22Rv1 (cell line): ENCODE results near the gene MYMX.

ENCODE experiments used
- H3K27ac ChIP-seq: fragments of 450-650 bp; 2 replicates; pipeline ENCODE4 v1.5.1; 2017
- ZFX ChIP-seq: fragments of 450-650 bp; IDR thresholded peaks from 2 replicates; pipeline ENCODE4 v1.6.1; 2017; ENCODE audit warnings: antibody characterized with exemption, borderline replicate concordance
- TF ChIP-seq, protein P1 (sequence below): fragments of 450-650 bp; IDR thresholded peaks from 2 replicates; pipeline ENCODE4 v1.5.1; 2017; ENCODE audit warnings: mild to moderate bottlenecking

Gene MYMX

DNA sequence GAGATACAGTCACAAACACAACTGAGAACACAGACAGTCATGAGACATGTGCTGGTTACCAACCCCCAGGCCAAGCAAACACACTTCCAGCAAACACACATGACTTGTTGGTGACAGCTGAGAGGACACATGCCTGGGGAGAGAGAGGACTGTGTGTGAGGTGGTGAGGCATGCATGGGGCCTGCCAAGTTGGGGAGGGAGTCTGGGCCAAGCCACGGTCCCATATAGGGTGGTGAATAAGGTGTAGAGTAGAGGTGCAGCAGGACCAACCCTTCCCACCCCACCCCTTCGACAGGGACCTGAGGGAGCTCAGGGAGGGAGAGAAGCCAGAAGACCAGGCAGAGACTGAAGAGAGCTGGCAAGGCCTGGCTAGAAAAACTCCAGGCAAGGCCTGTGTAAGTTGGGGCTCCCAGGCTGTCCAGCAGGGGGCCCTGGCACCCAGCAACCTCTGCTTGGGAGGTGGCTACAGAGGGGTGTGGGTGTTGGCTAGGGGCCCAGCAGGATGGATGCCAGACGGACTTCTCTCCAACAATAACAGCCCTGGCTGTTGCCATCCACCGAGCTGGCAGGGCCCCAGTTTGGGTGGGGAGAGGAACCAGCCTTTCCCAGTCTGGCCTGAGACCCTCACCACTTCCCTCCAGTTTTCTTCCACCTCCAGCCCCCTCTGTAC, 4.7 kb downstream of the MYMX start:
- peak overlapping the region; percentile 41 for H3K27ac ChIP-seq
- no peak for TF ChIP-seq ZFX
- TF ChIP-seq, protein P1, sequence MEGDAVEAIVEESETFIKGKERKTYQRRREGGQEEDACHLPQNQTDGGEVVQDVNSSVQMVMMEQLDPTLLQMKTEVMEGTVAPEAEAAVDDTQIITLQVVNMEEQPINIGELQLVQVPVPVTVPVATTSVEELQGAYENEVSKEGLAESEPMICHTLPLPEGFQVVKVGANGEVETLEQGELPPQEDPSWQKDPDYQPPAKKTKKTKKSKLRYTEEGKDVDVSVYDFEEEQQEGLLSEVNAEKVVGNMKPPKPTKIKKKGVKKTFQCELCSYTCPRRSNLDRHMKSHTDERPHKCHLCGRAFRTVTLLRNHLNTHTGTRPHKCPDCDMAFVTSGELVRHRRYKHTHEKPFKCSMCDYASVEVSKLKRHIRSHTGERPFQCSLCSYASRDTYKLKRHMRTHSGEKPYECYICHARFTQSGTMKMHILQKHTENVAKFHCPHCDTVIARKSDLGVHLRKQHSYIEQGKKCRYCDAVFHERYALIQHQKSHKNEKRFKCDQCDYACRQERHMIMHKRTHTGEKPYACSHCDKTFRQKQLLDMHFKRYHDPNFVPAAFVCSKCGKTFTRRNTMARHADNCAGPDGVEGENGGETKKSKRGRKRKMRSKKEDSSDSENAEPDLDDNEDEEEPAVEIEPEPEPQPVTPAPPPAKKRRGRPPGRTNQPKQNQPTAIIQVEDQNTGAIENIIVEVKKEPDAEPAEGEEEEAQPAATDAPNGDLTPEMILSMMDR: peak; percentile 32

DNA sequence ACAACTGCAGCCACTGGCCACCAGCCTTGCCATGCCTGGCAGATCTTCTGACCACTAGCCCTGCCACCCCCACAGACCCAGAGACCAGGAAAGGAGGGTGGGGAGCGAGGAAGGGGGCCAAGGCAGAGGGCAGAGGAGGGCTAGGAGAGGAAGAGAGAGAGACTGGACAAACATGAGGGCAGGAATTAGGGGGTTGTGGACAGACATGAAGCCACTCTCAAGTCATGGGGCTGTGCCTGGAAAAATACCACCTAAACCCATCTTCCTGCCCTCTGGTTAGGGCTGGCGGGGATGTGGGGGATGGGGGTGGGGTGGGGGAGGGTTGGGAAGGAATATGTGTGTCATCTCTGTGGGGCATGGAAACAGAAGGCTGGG, 5.2 kb downstream of the MYMX start:
- no peak overlapping the region; the same call in 1 of the 2 replicates for H3K27ac ChIP-seq
- TF ChIP-seq, protein P1: no peak
- TF ChIP-seq ZFX: no peak

- peak overlapping the region; percentile 79 for H3K27ac ChIP-seq
- TF ChIP-seq, protein P1: no peak
- TF ChIP-seq ZFX: no peak
Observed at GRCh38 chr6:44222486-44223318, 6.0 kb downstream of the MYMX start.

GRCh38 chr6:44223319-44224028, 6.7 kb downstream of the MYMX start, which contains the start of gene SLC29A1:
Gene SLC29A1 (plus strand): TSS chr6:44223595. CDS start chr6:44227314, 3,719 bp downstream.
- TF ChIP-seq ZFX: no peak
- TF ChIP-seq, protein P1: peak; percentile 33; the same call in 1 of the 2 replicates
- peak within 1 kb of the TSS; percentile 79 for H3K27ac ChIP-seq

DNA sequence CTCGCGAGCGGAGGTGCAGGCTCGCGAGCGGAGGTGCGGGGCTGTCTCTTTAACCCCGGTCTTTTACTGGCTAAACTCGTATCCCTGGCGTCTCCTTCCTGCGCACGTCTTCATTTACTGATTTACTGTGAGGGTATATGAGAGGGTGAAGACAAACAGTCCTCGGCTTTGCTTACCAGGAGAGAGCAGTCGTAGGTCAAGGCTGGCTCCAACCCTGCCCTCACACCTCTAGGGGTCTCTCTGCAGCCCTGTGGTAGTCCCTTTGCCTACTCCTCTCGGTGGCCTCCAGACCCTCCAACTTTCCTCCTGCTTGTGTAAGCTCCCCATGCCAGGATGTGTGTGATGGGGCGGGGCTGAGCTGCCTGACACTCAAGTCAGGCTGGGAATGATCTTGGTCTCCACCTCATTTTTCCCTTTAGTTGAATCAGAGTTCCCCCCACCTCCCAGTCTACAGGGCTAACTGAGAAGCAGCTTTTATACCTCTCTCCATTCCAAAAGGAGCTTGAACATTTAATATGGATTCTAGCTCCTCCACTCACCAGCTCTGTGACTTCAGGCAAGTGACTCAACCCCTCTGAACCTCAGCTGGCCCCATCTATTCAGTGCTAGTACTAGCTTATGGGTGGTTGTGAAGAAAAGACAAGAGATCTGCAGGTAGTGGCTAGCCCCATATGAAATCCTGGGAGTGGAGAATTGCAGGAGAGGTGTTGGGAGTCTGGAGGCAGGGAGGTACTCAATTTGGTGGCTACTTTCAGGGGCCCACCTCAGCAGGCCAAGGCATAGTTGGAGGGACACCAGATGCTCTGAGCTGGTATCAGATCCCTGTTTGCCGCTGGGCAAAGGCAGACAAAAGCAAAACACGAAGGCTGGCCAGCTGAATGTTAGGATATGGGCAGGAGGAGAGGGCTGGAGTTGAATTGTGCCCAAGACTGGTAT, 7.6 kb downstream of the MYMX start:
- no peak for TF ChIP-seq ZFX
- TF ChIP-seq, protein P1: 0 out of 2 replicates have a peak, but pooled peaks have one; percentile 3
- H3K27ac ChIP-seq: peak overlapping the region; percentile 79

DNA sequence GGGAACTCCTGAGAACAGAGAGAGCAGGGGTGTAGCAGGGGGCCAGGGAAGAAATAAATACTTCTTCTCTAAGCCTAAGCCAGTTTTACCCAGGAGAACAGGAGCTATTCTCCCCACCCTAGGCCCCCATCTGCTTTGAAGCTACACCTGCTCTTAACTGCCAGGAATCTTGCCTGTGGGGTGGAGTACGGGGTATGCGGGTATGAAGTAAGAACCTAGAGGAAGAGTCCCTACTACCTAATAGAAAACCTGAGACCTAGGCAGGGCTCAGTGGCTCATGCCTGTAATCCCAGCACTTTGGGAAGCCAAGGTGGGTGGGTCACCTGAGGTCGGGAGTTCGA, 8.2 kb downstream of the MYMX start:
- H3K27ac ChIP-seq: peak overlapping the region; percentile 79; the same call in 1 of the 2 replicates
- TF ChIP-seq ZFX: no peak
- TF ChIP-seq, protein P1: no peak
